CD14-positive monocyte (primary cell): ENCODE results near the gene CDK17. TPM values are rescaled to one million over a fixed set of nuclear protein-coding genes. Genes with fewer than 3 reads are reported as not detected.
A peak's percentile ranks its signal among the peaks of the same experiment; 100 is the strongest.

Source experiments
- DNase-seq, 3 donors: peaks; one replicate each; pipeline ENCODE4 v3.0.0-alpha.2; 2011 to 2022
- H2AFZ ChIP-seq: 2 replicates; pipeline ENCODE4 v1.6.0; 2012; ENCODE audit warnings: mild to moderate bottlenecking, low read depth, low read length, inconsistent platforms; ENCODE audit not compliant: insufficient read depth, poor library complexity, severe bottlenecking
- H3K27ac ChIP-seq, 2 donors: 1 replicate in 1 of 2; 2 replicates in 1 of 2; pipeline ENCODE4 v1.5.1; 2012 to 2013; ENCODE audit warnings: low read length in 2 of 2, control low read depth in 1 of 2, inconsistent platforms in 1 of 2, low read depth in 1 of 2, mild to moderate bottlenecking in 1 of 2
- H3K27me3 ChIP-seq, 2 donors: one replicate each; pipeline versions ENCODE4 v1.6.0 to v1.6.1; 2011 to 2013; ENCODE audit warnings: low read length in 2 of 2; ENCODE audit not compliant: control insufficient read depth in 2 of 2, insufficient read depth in 2 of 2
- H3K36me3 ChIP-seq, 2 donors: replicated peaks in 1 of 2; 1 replicate in 1 of 2; 2 replicates in 1 of 2; pipeline versions ENCODE4 v1.5.1 to v1.6.1; 2012 to 2013; ENCODE audit warnings: low read length in 2 of 2, control low read depth in 1 of 2, inconsistent platforms in 1 of 2, mild to moderate bottlenecking in 1 of 2; ENCODE audit not compliant: insufficient read depth in 2 of 2, control insufficient read depth in 1 of 2
- H3K4me1 ChIP-seq, 2 donors: 1 replicate in 1 of 2; 2 replicates in 1 of 2; pipeline versions ENCODE4 v1.5.1 to v1.6.1; 2012 to 2013; ENCODE audit warnings: low read length in 2 of 2, control low read depth in 1 of 2, inconsistent platforms in 1 of 2, mild to moderate bottlenecking in 1 of 2, moderate library complexity in 1 of 2; ENCODE audit not compliant: insufficient read depth in 2 of 2, control insufficient read depth in 1 of 2
- H3K4me2 ChIP-seq: replicated peaks from 2 replicates; pipeline ENCODE3; 2012; ENCODE audit warnings: low read length, moderate library complexity, mild to moderate bottlenecking; ENCODE audit not compliant: poor library complexity, severe bottlenecking; ENCODE audit errors: extremely low read depth
- H3K4me3 ChIP-seq, 3 experiments: fragments of 200-600 bp in 1 of 3; sonication (generic) in 1 of 3; replicated peaks in 1 of 3; 1 replicate in 2 of 3; 2 replicates in 1 of 3; pipeline ENCODE4 v1.5.1; 2011 to 2013; ENCODE audit warnings: low read length in 3 of 3, mild to moderate bottlenecking in 3 of 3, control low read depth in 2 of 3, low read depth in 2 of 3, inconsistent platforms in 1 of 3, moderate library complexity in 1 of 3
- H3K79me2 ChIP-seq: 2 replicates; pipeline ENCODE4 v1.6.0; 2012; ENCODE audit warnings: mild to moderate bottlenecking, control low read depth, inconsistent platforms, low read length, moderate library complexity; ENCODE audit not compliant: insufficient read depth
- H3K9ac ChIP-seq: 2 replicates; pipeline ENCODE4 v1.6.0; 2017; ENCODE audit warnings: low read length, mild to moderate bottlenecking; ENCODE audit not compliant: insufficient read depth, poor library complexity, severe bottlenecking
- H3K9me3 ChIP-seq, 2 donors: replicated peaks in 1 of 2; 1 replicate in 1 of 2; 2 replicates in 1 of 2; pipeline versions ENCODE4 v1.5.1 to v1.6.1; 2012 to 2013; ENCODE audit warnings: low read length in 2 of 2, control low read depth in 1 of 2; ENCODE audit not compliant: control insufficient read depth in 1 of 2, insufficient read depth in 1 of 2
- H4K20me1 ChIP-seq: 2 replicates; pipeline ENCODE4 v1.6.0; 2012; ENCODE audit warnings: mild to moderate bottlenecking, low read length, control low read depth, moderate library complexity; ENCODE audit not compliant: insufficient read depth
- H3K27ac Mint-ChIP-seq, 7 donors: one replicate each; pipeline ENCODE4 v1.8.0; 2020; ENCODE audit warnings: mild to moderate bottlenecking in 7 of 7, mixed read lengths in 7 of 7, moderate library complexity in 6 of 7, inconsistent platforms in 2 of 7
- H3K27me3 Mint-ChIP-seq, 3 donors: one replicate each; pipeline ENCODE4 v1.8.0; 2021 to 2022; ENCODE audit warnings: low read depth in 3 of 3, mild to moderate bottlenecking in 3 of 3, mixed read lengths in 3 of 3, moderate library complexity in 3 of 3, inconsistent platforms in 1 of 3
- H3K36me3 Mint-ChIP-seq, 2 donors: one replicate each; pipeline ENCODE4 v1.8.0; 2020; ENCODE audit warnings: mixed read lengths in 2 of 2, inconsistent platforms in 1 of 2, mild to moderate bottlenecking in 1 of 2
- H3K4me1 Mint-ChIP-seq: one replicate; pipeline ENCODE4 v1.8.0; 2020; ENCODE audit warnings: mild to moderate bottlenecking, mixed read lengths
- H3K4me3 Mint-ChIP-seq, 2 donors: one replicate each; pipeline ENCODE4 v1.8.0; 2020; ENCODE audit warnings: mild to moderate bottlenecking in 2 of 2, mixed read lengths in 2 of 2, moderate library complexity in 1 of 2
- H3K9me3 Mint-ChIP-seq, 7 donors: one replicate each; pipeline ENCODE4 v1.8.0; 2020 to 2022; ENCODE audit warnings: mixed read lengths in 7 of 7, mild to moderate bottlenecking in 6 of 7, moderate library complexity in 6 of 7, inconsistent platforms in 2 of 7
- CTCF ChIP-seq: fragments of 200-600 bp; IDR thresholded peaks from one replicate; pipeline ENCODE4 v1.8.0; 2022; ENCODE audit warnings: antibody characterized with exemption, mild to moderate bottlenecking
- WGBS: methylation state at CpG from one replicate; pipeline ENCODE4 v1.1.5; 2013; ENCODE audit warnings: missing lambda C conversion rate; ENCODE audit not compliant: insufficient coverage; 5-methylcytosine and 5-hydroxymethylcytosine counted together
- intact Hi-C, 2 donors: fragments of 100-400 bp; cut with micrococcal nuclease; formaldehyde crosslinking; loops; one replicate each; pipeline versions ENCODE4 v1.15.0 to v1.15.1; 2023
- polyA minus RNA-seq: library from RNA; depleted of rRNA, polyadenylated mRNA; stranded (reverse); fragments of >200 nt; gene quantifications from 2 replicates; pipeline ENCODE4 v1.2.3, GENCODE V29; 2012
- polyA plus RNA-seq, 3 donors: library from polyadenylated mRNA; depleted of rRNA in 1 of 3; unstranded in 2 of 3; stranded (reverse) in 1 of 3; fragments of 300-500 nt in 2 of 3; fragments of >200 nt in 1 of 3; fragmentation: Illumina TruSeq in 2 of 3; gene quantifications; 1 replicate in 2 of 3; 2 replicates in 1 of 3; pipeline ENCODE4 v1.2.3, GENCODE V29; 2012 to 2021
- total RNA-seq, 12 experiments: library from RNA in 1 of 12; stranded (reverse) in 1 of 12; fragments of 120-200 nt in 1 of 12; gene quantifications; one replicate each; pipeline ENCODE4 v1.2.4 and lab custom pipeline; 2013 to 2026; ENCODE audit warnings: mixed read lengths in 6 of 12, inconsistent platforms in 1 of 12

CDK17 gene
- total RNA-seq (2013): 28.4 TPM
- polyA plus RNA-seq: 1 to 10 TPM; 3.6 to 6.9 (median 6.4) TPM
- polyA minus RNA-seq: 23.4 and 25.4 TPM in 2 replicates
- 66.2 to 131 (median 93.2) reads per million in 11 experiments for total RNA-seq (lab: John Stamatoyannopoulos, UW)

- DNase-seq: peak; percentile 77 to 80 (median 78)
- Histone ChIP-seq H3K27ac (peak within 1 kb of the TSS; percentile 89 to 91), H3K27me3 (no peaks in the 10 kb centered on the region), H3K9me3 (no peaks in the 10 kb centered on the region), H3K4me2 (peak within 1 kb of the TSS; percentile 88), H3K4me1 (peaks cover 21 to 31% of the 10 kb centered on the region in 2 donors), H3K36me3 (no peaks in the 10 kb centered on the region), H3K4me3 (peak within 1 kb of the TSS; percentile 84 to 85 (median 84)), H4K20me1 (peaks cover 45% of the 10 kb centered on the region), H3K9ac (peak within 1 kb of the TSS; percentile 96), H3K79me2 (peaks cover 45% of the 10 kb centered on the region), H2AFZ (peak within 1 kb of the TSS; percentile 90)
- Mint-ChIP-seq H3K36me3 (no peaks in the 10 kb centered on the region), H3K4me1 (peaks cover 35% of the 10 kb centered on the region), H3K9me3 (no peaks in the 10 kb centered on the region), H3K27me3 (no peaks in the 10 kb centered on the region), H3K4me3 (peak within 1 kb of the TSS; percentile 91 to 94), H3K27ac (peak within 1 kb of the TSS; percentile 89 to 96 (median 95))
- TF ChIP-seq CTCF: no peak
- WGBS: under 1% methylated on average over 112 of the region's 112 CpGs
- intact Hi-C loops: loop anchor here (5.0 to 10.0 kb wide), 5 partner anchors 48 to 365 kb away; partner anchors contain the start of genes CFAP54 (in 1 of the 2) and LTA4H (in 1 of the 2)
These were observed at the start of gene CDK17 for GRCh38 chr12:96399919-96400630. Gene CDK17, minus strand, starts transcription at chr12:96400439. Its CDS starts 65,603 bp downstream, at chr12:96334836.

- Mint-ChIP-seq H3K4me3 (no peak overlapping the region), H3K27me3 (peaks cover 0 to 3% (median 3%) of the 10 kb centered on the region in 3 donors), H3K4me1 (peaks cover 13% of the 10 kb centered on the region), H3K27ac (no peak overlapping the region), H3K9me3 (peaks cover 0 to 3% (median 0%) of the 10 kb centered on the region in 7 donors), H3K36me3 (no peaks in the 10 kb centered on the region)
- H3K4me1 ChIP-seq: peaks cover 10 to 15% of the 10 kb centered on the region in 2 donors
- H4K20me1 ChIP-seq: no peaks in the 10 kb centered on the region
- H3K9me3 ChIP-seq: no peaks in the 10 kb centered on the region
- H3K27ac ChIP-seq: no peak overlapping the region
- H2AFZ ChIP-seq: no peak overlapping the region
- H3K9ac ChIP-seq: no peak overlapping the region
- no peaks in the 10 kb centered on the region for H3K36me3 ChIP-seq
- H3K79me2 ChIP-seq: no peaks in the 10 kb centered on the region
- WGBS: 100% methylated on average over 1 of the region's 3 CpGs
- no peak for TF ChIP-seq CTCF
- H3K4me2 ChIP-seq: no peak overlapping the region
- intact Hi-C loops: no loop called here
- H3K4me3 ChIP-seq: no peak overlapping the region
- DNase-seq: no peak
- H3K27me3 ChIP-seq: no peaks in the 10 kb centered on the region
These were observed 48.1 kb upstream of the CDK17 start for GRCh38 chr12:96448300-96448699.
